ENCODE results near the gene TRMT44. TPM values are rescaled to one million over a fixed set of nuclear protein-coding genes. Genes with fewer than 3 reads are reported as not detected.
A peak's percentile ranks its signal among the peaks of the same experiment; 100 is the strongest.
"Not testable (repeated sequence)": the region's sequence is repeated elsewhere in the genome, so short reads cannot be mapped to it uniquely, and the experiment has no call there.

Gene TRMT44
- total RNA-seq, 3 donors from 2014 or later = 14.0 to 21.7 (median 17.1) TPM

GRCh38 chr4:8403173-8403753, 37.3 kb upstream of the TRMT44 start:
- H3K9me3 ChIP-seq = no peaks in the 10 kb centered on the region
- TF ChIP-seq CTCF (IDR thresholded peaks at IDR 0.05) = peak; percentile 77
- DNase-seq (peak in 2 of 3 donors; percentile 81 to 82), ATAC-seq (peak; percentile 82)
- H3K4me3 ChIP-seq = no peak overlapping the region
- intact Hi-C loops (cut with DNase I, micrococcal nuclease) = loop anchor here in 1 of 2 donors (5.0 kb wide), 1 partner anchor 161 kb away; no protein-coding TSS in a partner anchor
- no peaks in the 10 kb centered on the region for H3K36me3 ChIP-seq (ENCODE audit: low read depth)
- H3K4me1 ChIP-seq (ENCODE audit: low read depth) = peaks cover 2% of the 10 kb centered on the region

GRCh38 chr4:8403976-8404375, 36.6 kb upstream of the TRMT44 start:
- intact Hi-C loops (cut with DNase I, micrococcal nuclease) = loop anchor here in 1 of 2 donors (5.0 kb wide), 1 partner anchor 162 kb away; no protein-coding TSS in a partner anchor
- peaks cover 7% of the 10 kb centered on the region for H3K4me1 ChIP-seq (ENCODE audit: low read depth)
- DNase-seq = no peak
- no peak overlapping the region for H3K4me3 ChIP-seq
- H3K9me3 ChIP-seq = no peaks in the 10 kb centered on the region
- no peaks in the 10 kb centered on the region for H3K36me3 ChIP-seq (ENCODE audit: low read depth)
- TF ChIP-seq CTCF (IDR thresholded peaks at IDR 0.05) = no peak
- no peak for ATAC-seq

GRCh38 chr4:8404791-8405515, 35.6 kb upstream of the TRMT44 start:
- intact Hi-C loops (cut with DNase I, micrococcal nuclease) = loop anchor here (5.0 kb wide), 1 partner anchor 163 kb away; no protein-coding TSS in a partner anchor

GRCh38 chr4:8405516-8405875, 35.1 kb upstream of the TRMT44 start:
- TF ChIP-seq CTCF (IDR thresholded peaks at IDR 0.05) = no peak
- peaks cover 18% of the 10 kb centered on the region for H3K4me1 ChIP-seq (ENCODE audit: low read depth)
- no peaks in the 10 kb centered on the region for H3K36me3 ChIP-seq (ENCODE audit: low read depth)
- H3K4me3 ChIP-seq = no peak overlapping the region
- intact Hi-C loops (cut with DNase I, micrococcal nuclease) = loop anchor here in 1 of 2 donors (5.0 kb wide), 1 partner anchor 163 kb away; no protein-coding TSS in a partner anchor
- ATAC-seq = no peak
- H3K9me3 ChIP-seq = no peaks in the 10 kb centered on the region
- DNase-seq = no peak

More at GRCh38 chr4:8404791-8405515, 35.6 kb upstream of the TRMT44 start:
- Histone ChIP-seq H3K4me3 (no peak overlapping the region), H3K4me1 (ENCODE audit: low read depth) (peaks cover 15% of the 10 kb centered on the region), H3K36me3 (ENCODE audit: low read depth) (no peaks in the 10 kb centered on the region), H3K9me3 (no peaks in the 10 kb centered on the region)
- TF ChIP-seq CTCF (IDR thresholded peaks at IDR 0.05) = no peak
- ATAC-seq = no peak
- no peak for DNase-seq

GRCh38 chr4:8406887-8407286, 33.7 kb upstream of the TRMT44 start:
- DNase-seq = peak in 2 of 3 donors; percentile 47 to 54
- not testable (repeated sequence) for H3K4me3 ChIP-seq; H3K36me3 ChIP-seq (ENCODE audit: low read depth); H3K9me3 ChIP-seq; ATAC-seq
- intact Hi-C loops (cut with DNase I, micrococcal nuclease) = loop anchor here in 1 of 2 donors (5.0 kb wide), 1 partner anchor 165 kb away; no protein-coding TSS in a partner anchor
- peaks cover 18% of the 10 kb centered on the region for H3K4me1 ChIP-seq (ENCODE audit: low read depth)

GRCh38 chr4:8407316-8407715, 33.3 kb upstream of the TRMT44 start:
- Histone ChIP-seq H3K4me3 (no peak overlapping the region), H3K4me1 (ENCODE audit: low read depth) (peaks cover 18% of the 10 kb centered on the region), H3K9me3 (no peaks in the 10 kb centered on the region), H3K36me3 (ENCODE audit: low read depth) (no peaks in the 10 kb centered on the region)
- DNase-seq = no peak
- TF ChIP-seq CTCF (IDR thresholded peaks at IDR 0.05) = no peak
- intact Hi-C loops (cut with DNase I, micrococcal nuclease) = loop anchor here in 1 of 2 donors (5.0 kb wide), 1 partner anchor 165 kb away; no protein-coding TSS in a partner anchor
- no peak for ATAC-seq

Measured in mucosa of descending colon (tissue), 3 donors.